Endothelial cell of hepatic sinusoid (primary cell): ENCODE data around the gene AVL9.
"Not testable (repeated sequence)": the region's sequence is repeated elsewhere in the genome, so short reads cannot be mapped to it uniquely, and the experiment has no call there.

ENCODE experiments used
- in situ Hi-C: cut with HindIII; loops from 2 replicates; pipeline ENCODE4 v1.10.0; 2017; ENCODE audit warnings: low sequenced_read_pairs

The AVL9 gene

GRCh38 chr7:32490127-32490796 is 5.0 kb upstream of the AVL9 start, which contains the start of gene LSM5:
LSM5 (minus strand) TSS chr7:32490380; CDS start chr7:32490365, 15 bp downstream.
- in situ Hi-C loops = no loop called here

- in situ Hi-C loops = no loop called here
Observed at GRCh38 chr7:32494946-32495297, 367 bp upstream of the AVL9 start.

- in situ Hi-C loops = no loop called here
Observed at GRCh38 chr7:32496052-32496813, 944 bp downstream of the AVL9 start.

GRCh38 chr7:32499755-32500154 is 4.5 kb downstream of the AVL9 start:
- in situ Hi-C loops = not testable (repeated sequence)

- in situ Hi-C loops = not testable (repeated sequence)
Observed at GRCh38 chr7:32500216-32500615, 4.9 kb downstream of the AVL9 start.

GRCh38 chr7:32500922-32501341 is 5.6 kb downstream of the AVL9 start:
- in situ Hi-C loops = no loop called here

- in situ Hi-C loops = no loop called here
Observed at GRCh38 chr7:32501522-32501921, 6.2 kb downstream of the AVL9 start.

- in situ Hi-C loops = no loop called here
Observed at GRCh38 chr7:32502728-32503127, 7.4 kb downstream of the AVL9 start.

- in situ Hi-C loops = no loop called here
Observed at GRCh38 chr7:32506266-32507054, 11.2 kb downstream of the AVL9 start.

- in situ Hi-C loops = no loop called here
Observed at GRCh38 chr7:32507414-32507813, 12.1 kb downstream of the AVL9 start.

- in situ Hi-C loops = no loop called here
Observed at GRCh38 chr7:32511791-32512190, 16.5 kb downstream of the AVL9 start.

- in situ Hi-C loops = no loop called here
Observed at GRCh38 chr7:32513210-32513609, 17.9 kb downstream of the AVL9 start.

GRCh38 chr7:32515890-32516550 is 20.7 kb downstream of the AVL9 start:
- in situ Hi-C loops = no loop called here

- in situ Hi-C loops = no loop called here
Observed at GRCh38 chr7:32516551-32517100, 21.3 kb downstream of the AVL9 start.

GRCh38 chr7:32518534-32519140 is 23.3 kb downstream of the AVL9 start:
- in situ Hi-C loops = no loop called here

- in situ Hi-C loops = no loop called here
Observed at GRCh38 chr7:32519763-32520162, 24.5 kb downstream of the AVL9 start.

- in situ Hi-C loops = no loop called here
Observed at GRCh38 chr7:32522746-32523530, 27.6 kb downstream of the AVL9 start.

- in situ Hi-C loops = no loop called here
Observed at GRCh38 chr7:32524631-32525030, 29.3 kb downstream of the AVL9 start.

- in situ Hi-C loops = no loop called here
Observed at GRCh38 chr7:32525839-32526238, 30.6 kb downstream of the AVL9 start.

- in situ Hi-C loops = no loop called here
Observed at GRCh38 chr7:32531402-32531801, 36.1 kb downstream of the AVL9 start.
